H1 (cell line): ENCODE data around the gene TGFBRAP1. TPM values are rescaled to one million over a fixed set of nuclear protein-coding genes. Genes with fewer than 3 reads are reported as not detected.

Source experiments
- CTCF ChIA-PET: fragments of 300-600 bp; sonication (Branson Sonifier 250); formaldehyde crosslinking; loops from one replicate; lab custom pipeline; 2021; ENCODE audit not compliant: partially characterized antibody; lab: Charles Lee
- POLR2A ChIA-PET: fragments of 300-600 bp; sonication (Branson Sonifier 250); formaldehyde crosslinking; loops from one replicate; lab custom pipeline; 2021; ENCODE audit warnings: inconsistent platforms; ENCODE audit not compliant: partially characterized antibody; lab: Charles Lee
- DNase-seq, 2 experiments: peaks; one replicate each; pipeline versions ENCODE4 v3.0.0 to v3.0.0-alpha.2; 2010 to 2022; ENCODE audit warnings: low spot score in 2 of 2, low read depth in 1 of 2, mixed read lengths in 1 of 2
- FAIRE-seq: peaks from 2 replicates; lab custom pipeline; 2011; peaks lifted over from hg19 to GRCh38; lab: Jason Lieb, UNC
- H2AFZ ChIP-seq: 2 replicates; pipeline ENCODE4 v1.8.1; 2012; ENCODE audit warnings: low read length, inconsistent platforms
- H2AK5ac ChIP-seq: 2 replicates; pipeline ENCODE4 v1.6.1; 2013; ENCODE audit warnings: low read depth, low read length
- H2BK120ac ChIP-seq: replicated peaks from 2 replicates; pipeline ENCODE3; 2013; ENCODE audit warnings: low read depth, low read length, inconsistent platforms
- H2BK12ac ChIP-seq: 2 replicates; pipeline ENCODE4 v1.6.1; 2013; ENCODE audit warnings: low read depth, low read length
- H2BK15ac ChIP-seq: 2 replicates; pipeline ENCODE4 v1.6.1; 2013; ENCODE audit warnings: low read length
- H2BK20ac ChIP-seq: 2 replicates; pipeline ENCODE4 v1.6.1; 2013; ENCODE audit warnings: low read length
- H2BK5ac ChIP-seq: 2 replicates; pipeline ENCODE4 v1.6.1; 2013; ENCODE audit warnings: low read depth, low read length
- H3K14ac ChIP-seq: 2 replicates; pipeline ENCODE4 v1.6.1; 2013; ENCODE audit warnings: inconsistent platforms; ENCODE audit not compliant: insufficient read length
- H3K18ac ChIP-seq: 2 replicates; pipeline ENCODE4 v1.6.1; 2013; ENCODE audit warnings: low read length; ENCODE audit errors: extremely low read depth
- H3K23ac ChIP-seq: 2 replicates; pipeline ENCODE4 v1.6.1; 2013; ENCODE audit warnings: inconsistent platforms; ENCODE audit not compliant: insufficient read length
- H3K23me2 ChIP-seq: 2 replicates; pipeline ENCODE4 v1.6.1; 2013; ENCODE audit warnings: low read depth, low read length
- H3K27ac ChIP-seq: 2 replicates; pipeline ENCODE4 v1.6.1; 2011; ENCODE audit warnings: low read depth, low read length, inconsistent platforms
- H3K27me3 ChIP-seq, 4 experiments: replicated peaks in 1 of 4; 1 replicate in 1 of 4; 2 replicates in 3 of 4; pipeline versions ENCODE4 v1.6.1 to v1.8.1; 2011 to 2013; ENCODE audit warnings: low read length in 3 of 4, mild to moderate bottlenecking in 3 of 4, inconsistent platforms in 2 of 4, mixed read lengths in 2 of 4, moderate library complexity in 1 of 4; ENCODE audit not compliant: control insufficient read depth in 3 of 4, insufficient read depth in 3 of 4; ENCODE audit errors: extremely low read depth in 1 of 4
- H3K36me3 ChIP-seq, 4 experiments: 2 replicates each; pipeline versions ENCODE4 v1.6.1 to v1.8.1; 2011 to 2013; ENCODE audit warnings: mild to moderate bottlenecking in 4 of 4, low read length in 3 of 4, moderate library complexity in 2 of 4, control low read depth in 1 of 4, inconsistent platforms in 1 of 4; ENCODE audit not compliant: insufficient read depth in 4 of 4, control insufficient read depth in 2 of 4
- H3K4ac ChIP-seq: replicated peaks from 2 replicates; pipeline ENCODE3; 2013; ENCODE audit warnings: low read length, low read depth, mixed read lengths, inconsistent platforms; ENCODE audit not compliant: insufficient read length
- H3K4me1 ChIP-seq, 4 experiments: replicated peaks in 1 of 4; 1 replicate in 1 of 4; 2 replicates in 3 of 4; pipeline versions ENCODE4 v1.6.1 to v1.8.1; 2011 to 2013; ENCODE audit warnings: low read length in 3 of 4, inconsistent platforms in 2 of 4, mixed read lengths in 1 of 4; ENCODE audit not compliant: insufficient read depth in 4 of 4, control insufficient read depth in 3 of 4
- H3K4me2 ChIP-seq, 2 experiments: 2 replicates each; pipeline versions ENCODE4 v1.6.1 to v1.8.1; 2011 to 2013; ENCODE audit warnings: low read depth in 2 of 2, low read length in 2 of 2, control low read depth in 1 of 2, inconsistent platforms in 1 of 2, mild to moderate bottlenecking in 1 of 2; ENCODE audit not compliant: insufficient read depth in 1 of 2
- H3K4me3 ChIP-seq, 4 experiments: fragments of 200-600, 300-600 bp in 1 of 4; sonication (generic), shearing (Covaris generic), sonication (Bioruptor Twin) in 1 of 4; 2 replicates each; pipeline versions ENCODE4 v1.5.1 to v1.8.1; 2011 to 2016; ENCODE audit warnings: low read length in 4 of 4, low read depth in 3 of 4, control low read depth in 2 of 4, inconsistent platforms in 2 of 4, mild to moderate bottlenecking in 2 of 4, mixed read lengths in 1 of 4, moderate library complexity in 1 of 4; ENCODE audit not compliant: insufficient read depth in 2 of 4; ENCODE audit errors: extremely low read depth in 1 of 4
- H3K56ac ChIP-seq: replicated peaks from 2 replicates; pipeline ENCODE3; 2013; ENCODE audit warnings: low read depth, mild to moderate bottlenecking, mixed read lengths, low read length, inconsistent platforms; ENCODE audit not compliant: insufficient read length
- H3K79me1 ChIP-seq: 2 replicates; pipeline ENCODE4 v1.6.1; 2013; ENCODE audit warnings: low read depth, low read length, control low read depth
- H3K79me2 ChIP-seq, 2 experiments: 2 replicates each; pipeline versions ENCODE4 v1.6.1 to v1.8.1; 2012 to 2013; ENCODE audit warnings: low read length in 2 of 2, mild to moderate bottlenecking in 2 of 2, inconsistent platforms in 1 of 2; ENCODE audit not compliant: insufficient read depth in 2 of 2, control insufficient read depth in 1 of 2
- H3K9ac ChIP-seq, 4 experiments: replicated peaks in 1 of 4; 1 replicate in 1 of 4; 2 replicates in 3 of 4; pipeline versions ENCODE4 v1.6.1 to v1.8.1; 2011 to 2013; ENCODE audit warnings: low read depth in 3 of 4, low read length in 3 of 4, control low read depth in 2 of 4, mild to moderate bottlenecking in 2 of 4, moderate library complexity in 2 of 4, inconsistent platforms in 1 of 4; ENCODE audit errors: extremely low read depth in 1 of 4
- H3K9me3 ChIP-seq, 2 experiments: 2 replicates each; pipeline versions ENCODE4 v1.6.1 to v1.8.1; 2012 to 2013; ENCODE audit warnings: mild to moderate bottlenecking in 2 of 2, moderate library complexity in 2 of 2, control low read depth in 1 of 2, inconsistent platforms in 1 of 2, low read depth in 1 of 2, low read length in 1 of 2, mixed read lengths in 1 of 2; ENCODE audit not compliant: insufficient read depth in 2 of 2
- H4K20me1 ChIP-seq, 2 experiments: replicated peaks in 1 of 2; 2 replicates each; pipeline versions ENCODE3 to v1.8.1; 2011 to 2013; ENCODE audit warnings: inconsistent platforms in 2 of 2, low read length in 2 of 2, mild to moderate bottlenecking in 1 of 2; ENCODE audit not compliant: insufficient read depth in 2 of 2, control insufficient read depth in 1 of 2
- H4K5ac ChIP-seq: 2 replicates; pipeline ENCODE4 v1.6.1; 2013; ENCODE audit warnings: low read length, low read depth, mixed read lengths, inconsistent platforms; ENCODE audit not compliant: insufficient read length
- H4K8ac ChIP-seq: 2 replicates; pipeline ENCODE4 v1.8.0; 2013; ENCODE audit warnings: mild to moderate bottlenecking, moderate library complexity, low read length, inconsistent platforms; ENCODE audit not compliant: insufficient read depth; ENCODE audit errors: extremely low read depth
- H4K91ac ChIP-seq: replicated peaks from 2 replicates; pipeline ENCODE3; 2013; ENCODE audit warnings: low read length, mixed read lengths, inconsistent platforms; ENCODE audit not compliant: insufficient read length
- BACH1 ChIP-seq: IDR thresholded peaks from 2 replicates; pipeline ENCODE4 v1.6.1; 2012; ENCODE audit warnings: low read length, improper control_type of control experiment
- CBX8 ChIP-seq: fragments of 300-800, 300-1000 bp; sonication (generic); IDR thresholded peaks from 2 replicates; pipeline ENCODE4 v1.7.1; 2016; ENCODE audit warnings: low read depth, low read length, borderline replicate concordance
- KDM4A ChIP-seq: IDR thresholded peaks from one replicate; pipeline ENCODE4 v1.7.1; 2012; ENCODE audit warnings: low read depth, mild to moderate bottlenecking, moderate library complexity, low read length, inconsistent platforms; ENCODE audit not compliant: severe bottlenecking
- PHF8 ChIP-seq: fragments of 200-600 bp; sonication (generic); conservative IDR thresholded peaks from 2 replicates; pipeline ENCODE4 v1.7.1; 2012; ENCODE audit warnings: low read depth, mild to moderate bottlenecking, inconsistent platforms, low read length, moderate library complexity
- POLR2AphosphoS5 ChIP-seq: IDR thresholded peaks from 2 replicates; pipeline ENCODE4 v1.6.1; 2011; ENCODE audit warnings: low read depth, low read length
- RBBP5 ChIP-seq: IDR thresholded peaks from 2 replicates; pipeline ENCODE4 v1.7.1; 2012; ENCODE audit warnings: low read depth, mild to moderate bottlenecking, inconsistent platforms, low read length, moderate library complexity, borderline replicate concordance
- TEAD4 ChIP-seq: IDR thresholded peaks from 2 replicates; pipeline ENCODE4 v1.6.1; 2012; ENCODE audit warnings: low read depth, low read length, inconsistent platforms, mixed read lengths
- ZNF274 ChIP-seq: IDR thresholded peaks from 2 replicates; pipeline ENCODE4 v1.7.0; 2012; ENCODE audit warnings: low read length, borderline replicate concordance; ENCODE audit errors: extremely low read depth
- WGBS, 2 experiments: shearing (Covaris generic) in 1 of 2; methylation state at CpG; one replicate each; pipeline versions ENCODE4 v1.1.6 to v1.1.7; 2013 to 2015; ENCODE audit warnings: low lambda C conversion rate in 2 of 2, mixed read lengths in 2 of 2, inconsistent platforms in 1 of 2, low coverage in 1 of 2, missing lambda C conversion rate in 1 of 2; ENCODE audit not compliant: insufficient replicate concordance in 2 of 2, insufficient coverage in 1 of 2, insufficient read length in 1 of 2; ENCODE audit errors: extremely low coverage in 1 of 2, missing lambda C conversion rate in 1 of 2; 5-methylcytosine and 5-hydroxymethylcytosine counted together
- polyA plus RNA-seq, 7 experiments: library from polyadenylated mRNA; depleted of rRNA in 3 of 7; stranded (reverse) in 5 of 7; unstranded in 2 of 7; fragments of >200 nt in 5 of 7; fragments of 200-250 nt in 2 of 7; gene quantifications; 1 replicate in 5 of 7; 2 replicates in 1 of 7; 4 replicates in 1 of 7; pipeline versions ENCODE4 v1.2.1 to v1.2.3, GENCODE V29; 2011 to 2013; ENCODE audit warnings: missing spikeins in 2 of 7, mixed read lengths in 2 of 7
- total RNA-seq: library from RNA; stranded (reverse); fragmentation: NEBNext Ultra II Directional; extraction: Animal tissue kit (Norgen Biotek cat#: 25700); gene quantifications from 2 replicates; pipeline ENCODE4 v1.2.1, GENCODE V29; 2021

Gene TGFBRAP1
- total and polyA plus RNA-seq, 2 of the 8 experiments (the other 6 are each of a cell fraction or from before 2014, with no cell fraction given) = 11.2 to 20.2 TPM

GRCh38 chr2:105324732-105325131 is 4.8 kb downstream of the TGFBRAP1 start:
- Histone ChIP-seq H2BK20ac (no peak overlapping the region), H2BK120ac (no peak overlapping the region), H2BK12ac (peak overlapping the region; percentile 87; the same call in 1 of the 2 replicates), H3K4me3 (no peak overlapping the region), H2AFZ (no peak overlapping the region), H3K36me3 (no peaks in the 10 kb centered on the region), H3K79me2 (peaks cover 9 to 85% of the 10 kb centered on the region in 2 experiments; a peak in 3 of 4 replicates), H3K27ac (no peak overlapping the region), H2AK5ac (peak overlapping the region; percentile 86; the same call in 1 of the 2 replicates), H3K27me3 (no peaks in the 10 kb centered on the region), H3K9me3 (no peaks in the 10 kb centered on the region), H3K4me2 (peak overlapping the region in 1 of 2 experiments; percentile 9; a peak in 1 of 4 replicates), H2BK5ac (peak overlapping the region; percentile 74; the same call in 1 of the 2 replicates), H3K23me2 (peaks cover 7% of the 10 kb centered on the region; the same call in 1 of the 2 replicates), H3K4ac (no peak overlapping the region), H2BK15ac (no peak overlapping the region), H4K8ac (no peak overlapping the region), H4K5ac (no peak overlapping the region), H3K18ac (no peak overlapping the region), H3K79me1 (peaks cover 22% of the 10 kb centered on the region), H4K20me1 (peaks cover 0 to 7% of the 10 kb centered on the region in 2 experiments), H3K14ac (no peak overlapping the region), H4K91ac (peak overlapping the region; percentile 25), H3K9ac (no peak overlapping the region), H3K23ac (no peak overlapping the region), H3K56ac (no peak overlapping the region), H3K4me1 (peaks cover 5 to 10% (median 7%) of the 10 kb centered on the region in 4 experiments; a peak in 4 of 7 replicates)
- TF ChIP-seq BACH1 (no peak), KDM4A (no peak), CBX8 (no peak), POLR2AphosphoS5 (no peak), RBBP5 (no peak), TEAD4 (0 out of 2 replicates have a peak, but pooled peaks have one; percentile 35), PHF8 (no peak), ZNF274 (no peak)
- DNase-seq = no peak
- 95% methylated on average over 4 of the region's 4 CpGs; no CpG with 5 or more reads in 1 of the 2 experiments for WGBS, 2 experiments
- POLR2A ChIA-PET = interaction anchor here (0.7 kb wide), 2 partner anchors 9 to 11 kb away, joined by 3 to 4 read pairs; no protein-coding TSS in a partner anchor
- FAIRE-seq = no peak
- CTCF ChIA-PET = interaction anchor here (1.1 kb wide), 1 partner anchor 15 kb away, joined by 4 read pairs; no protein-coding TSS in a partner anchor
